ENCODE measurements around the gene STN1. TPM values are rescaled to one million over a fixed set of nuclear protein-coding genes. Genes with fewer than 3 reads are reported as not detected.
A peak's percentile ranks its signal among the peaks of the same experiment; 100 is the strongest.

The STN1 gene
- total RNA-seq, 1 donor, result 23.3 TPM

GRCh38 chr10:103896225-103896624, 21.8 kb downstream of the STN1 start:
- no peak overlapping the region for H3K4me3 ChIP-seq (ENCODE audit: low read depth, low read length)
- TF ChIP-seq CTCF (IDR thresholded peaks at IDR 0.05; ENCODE audit: insufficient read depth, low read depth, low read length), result no peak
- DNase-seq (ENCODE audit: low read depth), result peak; percentile 85

GRCh38 chr10:103895411-103896186, 22.4 kb downstream of the STN1 start:
- peak; percentile 59 for DNase-seq (ENCODE audit: low read depth)
- no peak overlapping the region for H3K4me3 ChIP-seq (ENCODE audit: low read depth, low read length)
- no peak for TF ChIP-seq CTCF (IDR thresholded peaks at IDR 0.05; ENCODE audit: insufficient read depth, low read depth, low read length)

GRCh38 chr10:103894441-103894864, 23.5 kb downstream of the STN1 start:
- peak; percentile 66 for DNase-seq (ENCODE audit: low read depth)
- H3K4me3 ChIP-seq (ENCODE audit: low read depth, low read length), result no peak overlapping the region
- no peak for TF ChIP-seq CTCF (IDR thresholded peaks at IDR 0.05; ENCODE audit: insufficient read depth, low read depth, low read length)

- no peak overlapping the region for H3K4me3 ChIP-seq (ENCODE audit: low read depth, low read length)
- TF ChIP-seq CTCF (IDR thresholded peaks at IDR 0.05; ENCODE audit: insufficient read depth, low read depth, low read length), result no peak
- DNase-seq (ENCODE audit: low read depth), result no peak
Observed at GRCh38 chr10:103893817-103894216, 24.2 kb downstream of the STN1 start.

GRCh38 chr10:103892181-103892580, 25.8 kb downstream of the STN1 start:
- no peak for DNase-seq (ENCODE audit: low read depth)
- TF ChIP-seq CTCF (IDR thresholded peaks at IDR 0.05; ENCODE audit: insufficient read depth, low read depth, low read length), result no peak
- no peak overlapping the region for H3K4me3 ChIP-seq (ENCODE audit: low read depth, low read length)

- no peak overlapping the region for H3K4me3 ChIP-seq (ENCODE audit: low read depth, low read length)
- no peak for TF ChIP-seq CTCF (IDR thresholded peaks at IDR 0.05; ENCODE audit: insufficient read depth, low read depth, low read length)
- no peak for DNase-seq (ENCODE audit: low read depth)
Observed at GRCh38 chr10:103890688-103891087, 27.3 kb downstream of the STN1 start.
